Neural progenitor cell (in vitro differentiated cells): ENCODE measurements around the gene ZNF618. TPM values are rescaled to one million over a fixed set of nuclear protein-coding genes. Genes with fewer than 3 reads are reported as not detected.

Experiments
- DNase-seq: peaks from one replicate; pipeline ENCODE4 v3.0.0-alpha.2; 2016; ENCODE audit warnings: low spot score
- H2AFZ ChIP-seq: fragments of 200-600 bp; sonication (generic); replicated peaks from 2 replicates; pipeline ENCODE4 v1.6.1; 2016; ENCODE audit warnings: antibody characterized with exemption
- H3F3A ChIP-seq: fragments of 200-600 bp; sonication (generic); 2 replicates; pipeline ENCODE4 v1.6.1; 2016; ENCODE audit warnings: antibody characterized with exemption, low read depth
- H3K27ac ChIP-seq: fragments of 200-600 bp; sonication (generic); 2 replicates; pipeline ENCODE4 v1.5.1; 2016; ENCODE audit warnings: mild to moderate bottlenecking
- H3K27me3 ChIP-seq: fragments of 200-600 bp; sonication (generic); 2 replicates; pipeline ENCODE4 v1.6.1; 2016; ENCODE audit warnings: mild to moderate bottlenecking, moderate library complexity
- H3K36me3 ChIP-seq: fragments of 200-600 bp; sonication (generic); 2 replicates; pipeline ENCODE4 v1.5.1; 2016
- H3K4me1 ChIP-seq: fragments of 200-600 bp; sonication (generic); 2 replicates; pipeline ENCODE4 v1.6.1; 2016; ENCODE audit warnings: mixed run types
- H3K4me2 ChIP-seq: fragments of 200-600 bp; sonication (generic); 2 replicates; pipeline ENCODE4 v1.6.1; 2016
- H3K4me3 ChIP-seq: fragments of 200-600 bp; sonication (generic); 2 replicates; pipeline ENCODE4 v1.5.1; 2016
- H3K79me2 ChIP-seq: fragments of 200-600 bp; sonication (generic); 2 replicates; pipeline ENCODE4 v1.6.1; 2016; ENCODE audit warnings: low read depth
- H3K9ac ChIP-seq: fragments of 200-600 bp; sonication (generic); 2 replicates; pipeline ENCODE4 v1.6.1; 2016
- H3K9me3 ChIP-seq: fragments of 200-600 bp; sonication (generic); 2 replicates; pipeline ENCODE4 v1.5.1; 2016; ENCODE audit warnings: low read depth
- H4K20me1 ChIP-seq: fragments of 200-600 bp; sonication (generic); 2 replicates; pipeline ENCODE4 v1.6.1; 2016; ENCODE audit warnings: low read depth
- H3K27ac Mint-ChIP-seq: 3 replicates; pipeline ENCODE4 v1.8.0; 2021; ENCODE audit warnings: mixed read lengths
- H3K27me3 Mint-ChIP-seq: 2 replicates; pipeline ENCODE4 v1.8.0; 2022; ENCODE audit warnings: low read depth, mild to moderate bottlenecking, inconsistent platforms, moderate library complexity, mixed read lengths; ENCODE audit not compliant: insufficient read depth
- H3K36me3 Mint-ChIP-seq: 3 replicates; pipeline ENCODE4 v1.8.0; 2021; ENCODE audit warnings: mixed read lengths
- H3K4me1 Mint-ChIP-seq: 3 replicates; pipeline ENCODE4 v1.8.0; 2021; ENCODE audit warnings: mixed read lengths
- H3K4me3 Mint-ChIP-seq: 3 replicates; pipeline ENCODE4 v1.8.0; 2021; ENCODE audit warnings: mild to moderate bottlenecking, moderate library complexity, mixed read lengths
- H3K9me3 Mint-ChIP-seq: 3 replicates; pipeline ENCODE4 v1.8.0; 2020; ENCODE audit warnings: mixed read lengths
- EZH2 ChIP-seq: fragments of 200-600 bp; sonication (generic); IDR thresholded peaks from 2 replicates; pipeline ENCODE4 v1.6.1; 2017; ENCODE audit warnings: antibody characterized with exemption, mild to moderate bottlenecking, moderate library complexity
- EZH2phosphoT487 ChIP-seq: fragments of 200-600 bp; sonication (generic); IDR thresholded peaks from 2 replicates; pipeline ENCODE4 v1.6.1; 2017; ENCODE audit warnings: antibody characterized with exemption
- total RNA-seq: library from RNA; depleted of rRNA; stranded (reverse); fragments of >200 nt; gene quantifications from 2 replicates; pipeline ENCODE4 v1.2.3, GENCODE V29; 2015; ENCODE audit warnings: low replicate concordance
- TF ChIP-seq, protein P1 (sequence below): fragments of 200-600 bp; sonication (generic); IDR thresholded peaks from 2 replicates; pipeline ENCODE4 v1.5.1; 2017; ENCODE audit warnings: antibody characterized with exemption, mild to moderate bottlenecking

The ZNF618 gene
- total RNA-seq, 1 donor from 2014 or later, result 10.5 TPM

DNA sequence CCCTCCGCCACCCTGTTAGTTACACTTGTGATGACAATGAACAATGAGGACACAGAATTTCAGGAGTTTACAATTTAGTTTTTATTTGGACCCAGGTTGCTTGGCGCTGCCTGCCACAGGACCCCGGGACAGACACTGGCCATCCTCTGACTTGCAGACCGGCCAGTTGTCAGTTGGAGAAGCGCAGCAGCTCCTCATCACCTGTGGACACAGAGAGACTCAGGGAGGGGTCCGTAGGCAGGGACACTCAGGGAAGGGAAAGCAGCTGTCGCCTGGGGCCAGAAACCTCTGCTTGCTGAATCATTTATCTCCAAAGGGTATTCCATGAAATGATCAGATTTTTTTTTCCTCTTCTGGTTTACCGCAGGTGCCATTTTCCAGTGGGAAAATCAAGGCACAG is 184.0 kb downstream of the ZNF618 start:
- Histone ChIP-seq H3K4me1 (no peaks in the 10 kb centered on the region), H3K79me2 (no peaks in the 10 kb centered on the region), H3F3A (no peaks in the 10 kb centered on the region), H3K36me3 (no peaks in the 10 kb centered on the region), H2AFZ (no peak overlapping the region), H3K9ac (no peak overlapping the region), H4K20me1 (no peaks in the 10 kb centered on the region), H3K27ac (no peak overlapping the region), H3K9me3 (no peaks in the 10 kb centered on the region), H3K4me3 (no peak overlapping the region), H3K27me3 (no peaks in the 10 kb centered on the region), H3K4me2 (no peak overlapping the region)
- Mint-ChIP-seq H3K4me3 (no peak overlapping the region), H3K27me3 (peaks cover 13% of the 10 kb centered on the region), H3K36me3 (peaks cover 20% of the 10 kb centered on the region), H3K4me1 (peaks cover 19% of the 10 kb centered on the region), H3K9me3 (no peaks in the 10 kb centered on the region), H3K27ac (peak overlapping the region; percentile 8)
- no peak for DNase-seq
- TF ChIP-seq EZH2 (no peak), EZH2phosphoT487 (no peak)
- TF ChIP-seq, protein P1, sequence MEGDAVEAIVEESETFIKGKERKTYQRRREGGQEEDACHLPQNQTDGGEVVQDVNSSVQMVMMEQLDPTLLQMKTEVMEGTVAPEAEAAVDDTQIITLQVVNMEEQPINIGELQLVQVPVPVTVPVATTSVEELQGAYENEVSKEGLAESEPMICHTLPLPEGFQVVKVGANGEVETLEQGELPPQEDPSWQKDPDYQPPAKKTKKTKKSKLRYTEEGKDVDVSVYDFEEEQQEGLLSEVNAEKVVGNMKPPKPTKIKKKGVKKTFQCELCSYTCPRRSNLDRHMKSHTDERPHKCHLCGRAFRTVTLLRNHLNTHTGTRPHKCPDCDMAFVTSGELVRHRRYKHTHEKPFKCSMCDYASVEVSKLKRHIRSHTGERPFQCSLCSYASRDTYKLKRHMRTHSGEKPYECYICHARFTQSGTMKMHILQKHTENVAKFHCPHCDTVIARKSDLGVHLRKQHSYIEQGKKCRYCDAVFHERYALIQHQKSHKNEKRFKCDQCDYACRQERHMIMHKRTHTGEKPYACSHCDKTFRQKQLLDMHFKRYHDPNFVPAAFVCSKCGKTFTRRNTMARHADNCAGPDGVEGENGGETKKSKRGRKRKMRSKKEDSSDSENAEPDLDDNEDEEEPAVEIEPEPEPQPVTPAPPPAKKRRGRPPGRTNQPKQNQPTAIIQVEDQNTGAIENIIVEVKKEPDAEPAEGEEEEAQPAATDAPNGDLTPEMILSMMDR, result no peak

DNA sequence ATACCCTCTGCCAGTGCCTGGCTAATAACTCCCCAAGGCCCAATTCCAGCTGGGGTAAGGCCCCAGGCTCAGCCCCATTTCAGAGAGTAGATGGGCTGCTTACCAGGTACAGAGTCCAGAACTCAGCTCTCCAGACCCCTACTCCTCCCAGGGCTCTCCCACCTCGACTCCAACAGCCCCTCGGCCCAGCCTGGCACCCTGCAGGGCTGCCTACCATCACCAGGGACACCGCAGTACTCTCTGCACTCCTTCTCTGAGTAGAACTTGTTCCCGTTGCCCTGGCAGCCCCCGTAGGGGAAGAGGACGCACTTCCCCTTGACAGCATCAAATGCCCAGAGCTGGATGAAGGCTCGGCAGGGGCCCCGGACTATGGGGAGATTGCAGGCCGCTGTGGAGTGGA is 184.6 kb downstream of the ZNF618 start:
- H2AFZ ChIP-seq, result no peak overlapping the region
- H3K9ac ChIP-seq, result no peak overlapping the region
- H3K27ac ChIP-seq, result no peak overlapping the region
- TF ChIP-seq EZH2phosphoT487 (no peak), EZH2 (no peak)
- TF ChIP-seq, protein P1, result no peak
- no peaks in the 10 kb centered on the region for H3K9me3 ChIP-seq
- H3K4me1 ChIP-seq, result no peaks in the 10 kb centered on the region
- H3K27ac Mint-ChIP-seq, result peak overlapping the region; percentile 42
- no peaks in the 10 kb centered on the region for H3K36me3 ChIP-seq
- H3K27me3 ChIP-seq, result no peaks in the 10 kb centered on the region
- no peaks in the 10 kb centered on the region for H3K79me2 ChIP-seq
- H3K4me3 Mint-ChIP-seq, result no peak overlapping the region
- peaks cover 19% of the 10 kb centered on the region for H3K4me1 Mint-ChIP-seq
- no peak overlapping the region for H3K4me3 ChIP-seq
- H3K4me2 ChIP-seq, result no peak overlapping the region
- no peak for DNase-seq
- no peaks in the 10 kb centered on the region for H4K20me1 ChIP-seq
- no peaks in the 10 kb centered on the region for H3F3A ChIP-seq
- H3K9me3 Mint-ChIP-seq, result no peaks in the 10 kb centered on the region
- H3K27me3 Mint-ChIP-seq, result peaks cover 13% of the 10 kb centered on the region
- H3K36me3 Mint-ChIP-seq, result peaks cover 16% of the 10 kb centered on the region

DNA sequence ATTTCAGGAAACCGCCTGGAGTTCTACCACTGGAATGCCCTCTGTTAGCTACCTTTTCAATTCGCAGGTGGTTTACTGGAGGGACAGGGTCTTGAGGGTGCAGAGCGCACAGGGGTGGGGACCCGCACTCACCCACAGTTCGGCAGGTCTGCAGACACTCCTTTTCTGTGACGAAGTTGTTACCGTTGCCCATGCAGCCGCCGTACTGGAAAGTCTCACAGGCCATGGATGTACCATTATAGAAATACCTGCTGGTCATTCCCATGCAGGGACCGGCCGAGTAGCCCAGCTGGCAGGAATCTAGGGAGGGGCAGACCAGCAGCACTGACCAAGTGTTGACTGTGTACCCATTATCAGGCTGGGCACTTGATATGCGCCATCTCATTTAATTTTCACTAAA is 185.2 kb downstream of the ZNF618 start:
- Mint-ChIP-seq H3K4me3 (no peak overlapping the region), H3K9me3 (no peaks in the 10 kb centered on the region), H3K27ac (no peak overlapping the region), H3K27me3 (peaks cover 13% of the 10 kb centered on the region), H3K36me3 (peaks cover 12% of the 10 kb centered on the region), H3K4me1 (peaks cover 19% of the 10 kb centered on the region)
- H3K79me2 ChIP-seq, result no peaks in the 10 kb centered on the region
- H2AFZ ChIP-seq, result no peak overlapping the region
- TF ChIP-seq, protein P1, result no peak
- no peak for TF ChIP-seq EZH2phosphoT487
- TF ChIP-seq EZH2, result no peak
- H4K20me1 ChIP-seq, result no peaks in the 10 kb centered on the region
- no peak overlapping the region for H3K9ac ChIP-seq
- H3K9me3 ChIP-seq, result no peaks in the 10 kb centered on the region
- no peak overlapping the region for H3K4me3 ChIP-seq
- no peak overlapping the region for H3K4me2 ChIP-seq
- no peaks in the 10 kb centered on the region for H3F3A ChIP-seq
- H3K4me1 ChIP-seq, result no peaks in the 10 kb centered on the region
- DNase-seq, result no peak
- no peak overlapping the region for H3K27ac ChIP-seq
- H3K36me3 ChIP-seq, result no peaks in the 10 kb centered on the region
- no peaks in the 10 kb centered on the region for H3K27me3 ChIP-seq
